AG09309 (cell line): Measurements from ENCODE around the gene CASKIN2.
"Not testable (repeated sequence)": the region's sequence is repeated elsewhere in the genome, so short reads cannot be mapped to it uniquely, and the experiment has no call there.

ENCODE experiments used
- DNase-seq: peaks from one replicate; pipeline ENCODE4 v3.0.0-alpha.2; 2010; ENCODE audit warnings: low read depth
- H3K4me3 ChIP-seq: 2 replicates; pipeline ENCODE4 v1.5.1; 2011; ENCODE audit warnings: mild to moderate bottlenecking, low read depth, low read length, moderate library complexity; ENCODE audit not compliant: control insufficient read depth
- CTCF ChIP-seq: IDR thresholded peaks from 2 replicates; pipeline ENCODE4 v1.5.1; 2011; ENCODE audit warnings: mild to moderate bottlenecking, low read depth, low read length, inconsistent platforms; ENCODE audit not compliant: insufficient read depth, control insufficient read depth; ENCODE audit errors: missing control alignments

Gene CASKIN2

DNA sequence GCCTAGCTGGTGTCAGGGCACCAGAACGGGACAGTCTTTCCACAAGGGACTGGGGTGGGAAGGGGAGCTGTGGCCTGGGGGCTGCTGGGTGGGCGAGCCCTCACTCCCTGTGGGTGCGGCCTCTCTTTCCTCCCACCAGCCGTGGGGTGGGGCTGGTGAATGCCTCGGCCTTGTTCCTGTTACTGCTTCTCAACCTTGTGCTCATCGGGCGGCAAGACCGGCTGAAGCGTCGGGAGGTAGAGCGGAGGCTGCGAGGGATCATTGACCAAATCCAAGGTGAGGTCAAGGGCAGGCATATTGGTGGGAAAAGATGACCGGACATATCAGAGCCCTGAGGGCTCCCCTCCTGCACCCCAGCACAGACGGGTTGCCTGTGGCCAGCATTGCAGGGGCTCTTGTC is 29.2 kb downstream of the CASKIN2 start:
- no peak for TF ChIP-seq CTCF

GRCh38 chr17:75485688-75486087 is 29.6 kb downstream of the CASKIN2 start:
- DNase-seq = no peak
- no peak overlapping the region for H3K4me3 ChIP-seq
- TF ChIP-seq CTCF = no peak

More for the DNA sequence above, 29.2 kb downstream of the CASKIN2 start:
- no peak for DNase-seq
- H3K4me3 ChIP-seq = no peak overlapping the region

- no peak overlapping the region for H3K4me3 ChIP-seq
- TF ChIP-seq CTCF = no peak
- DNase-seq = no peak
Measured at GRCh38 chr17:75482098-75482942, 33.0 kb downstream of the CASKIN2 start.

- no peak for DNase-seq
- no peak overlapping the region for H3K4me3 ChIP-seq
- no peak for TF ChIP-seq CTCF
Measured at GRCh38 chr17:75481194-75482068, 33.9 kb downstream of the CASKIN2 start.

DNA sequence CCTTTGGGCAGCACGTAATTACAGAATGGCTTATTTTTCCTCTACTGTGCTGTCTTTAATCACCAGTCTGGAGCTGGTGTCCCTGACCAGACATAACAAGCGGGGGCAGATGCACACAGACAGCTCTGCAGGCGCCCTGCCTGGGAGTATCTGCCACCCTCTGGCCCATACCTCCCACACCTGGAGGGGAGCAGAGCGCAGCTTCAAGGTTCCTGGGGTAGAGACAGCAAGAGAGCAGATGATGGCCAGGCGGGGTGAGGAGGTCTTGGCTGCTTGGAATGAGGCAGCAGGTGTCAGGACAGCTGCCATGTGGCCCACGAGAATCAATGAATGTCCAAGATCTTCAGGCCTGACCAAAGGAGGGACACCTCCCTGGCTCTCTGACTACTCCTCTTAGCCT is 35.1 kb downstream of the CASKIN2 start:
- no peak for TF ChIP-seq CTCF
- DNase-seq = no peak
- no peak overlapping the region for H3K4me3 ChIP-seq

DNA sequence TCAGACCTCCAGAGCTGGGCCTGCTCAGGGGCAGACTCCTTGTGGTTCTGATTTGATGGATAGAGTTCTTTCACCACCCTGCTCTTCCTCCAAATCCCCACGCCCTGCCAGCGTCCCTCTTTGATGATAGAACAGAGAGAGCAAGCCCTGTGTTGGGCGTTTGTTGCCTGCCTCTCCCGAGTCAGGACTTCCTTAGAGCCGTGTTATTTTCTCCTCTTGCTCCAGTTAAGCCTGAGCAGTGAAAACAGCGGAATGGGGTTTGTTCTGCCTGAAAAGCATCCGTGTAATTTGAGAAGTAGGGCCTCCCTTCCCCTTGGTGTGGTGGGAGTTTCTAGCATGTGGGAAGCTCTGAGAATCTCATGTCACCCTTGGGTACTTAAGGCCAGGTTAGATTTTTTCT is 36.8 kb downstream of the CASKIN2 start:
- no peak for TF ChIP-seq CTCF
- no peak overlapping the region for H3K4me3 ChIP-seq
- DNase-seq = no peak

- DNase-seq, H3K4me3 ChIP-seq: not testable (repeated sequence)
Measured at GRCh38 chr17:75477490-75477862, 37.9 kb downstream of the CASKIN2 start.
